GM19043 (cell line): Measurements from ENCODE around the gene GMPR2.
"Not testable (repeated sequence)": the region's sequence is repeated elsewhere in the genome, so short reads cannot be mapped to it uniquely, and the experiment has no call there.

Experiments
- ATAC-seq: cut with Tn5 transposase; IDR thresholded peaks from one replicate; pipeline ENCODE4 v1.9.1; 2021; ENCODE audit warnings: low read depth; ENCODE audit not compliant: unreplicated experiment

GMPR2 gene

GRCh38 chr14:24198814-24199524 is 33.8 kb upstream of the GMPR2 start:
- ATAC-seq = no peak

- not testable (repeated sequence) for ATAC-seq
These were observed 30.2 kb upstream of the GMPR2 start for GRCh38 chr14:24202538-24202937.

- ATAC-seq = not testable (repeated sequence)
These were observed 29.4 kb upstream of the GMPR2 start for GRCh38 chr14:24203249-24203886.

- no peak for ATAC-seq
These were observed 28.3 kb upstream of the GMPR2 start for GRCh38 chr14:24204163-24205146.

GRCh38 chr14:24206260-24207103 is 26.2 kb upstream of the GMPR2 start:
- no peak for ATAC-seq

- no peak for ATAC-seq
These were observed 25.6 kb upstream of the GMPR2 start for GRCh38 chr14:24207104-24207551.

GRCh38 chr14:24207625-24208024 is 25.1 kb upstream of the GMPR2 start:
- no peak for ATAC-seq

GRCh38 chr14:24211311-24211710 is 21.4 kb upstream of the GMPR2 start:
- ATAC-seq = no peak

- peak; percentile 71 for ATAC-seq
These were observed 19.5 kb upstream of the GMPR2 start, which contains the start of gene CHMP4A for GRCh38 chr14:24212924-24213865. CHMP4A (minus strand) TSS chr14:24213488; CDS start chr14:24213439, 49 bp downstream.

GRCh38 chr14:24213866-24214662 is 18.7 kb upstream of the GMPR2 start:
- no peak for ATAC-seq

GRCh38 chr14:24215495-24216344 is 17.0 kb upstream of the GMPR2 start, which contains the start of gene MDP1:
MDP1 (minus strand) TSS chr14:24216066; CDS start chr14:24215955, 111 bp downstream.
- ATAC-seq = peak; percentile 60

GRCh38 chr14:24216345-24216699 is 16.4 kb upstream of the GMPR2 start:
- no peak for ATAC-seq

- not testable (repeated sequence) for ATAC-seq
These were observed 15.9 kb upstream of the GMPR2 start for GRCh38 chr14:24216876-24217275.

GRCh38 chr14:24219080-24219479 is 13.6 kb upstream of the GMPR2 start:
- no peak for ATAC-seq

GRCh38 chr14:24219521-24219920 is 13.2 kb upstream of the GMPR2 start:
- no peak for ATAC-seq

- not testable (repeated sequence) for ATAC-seq
These were observed 9.7 kb upstream of the GMPR2 start for GRCh38 chr14:24222987-24223386.

GRCh38 chr14:24224618-24225071 is 8.1 kb upstream of the GMPR2 start:
- ATAC-seq = no peak
